GM19023 (cell line): Measurements from ENCODE around the gene TMEM229B.

Experiments used
- ATAC-seq: cut with Tn5 transposase; IDR thresholded peaks from one replicate; pipeline ENCODE4 v1.9.1; 2021; ENCODE audit warnings: mild to moderate bottlenecking, moderate library complexity; ENCODE audit not compliant: unreplicated experiment

TMEM229B gene

DNA sequence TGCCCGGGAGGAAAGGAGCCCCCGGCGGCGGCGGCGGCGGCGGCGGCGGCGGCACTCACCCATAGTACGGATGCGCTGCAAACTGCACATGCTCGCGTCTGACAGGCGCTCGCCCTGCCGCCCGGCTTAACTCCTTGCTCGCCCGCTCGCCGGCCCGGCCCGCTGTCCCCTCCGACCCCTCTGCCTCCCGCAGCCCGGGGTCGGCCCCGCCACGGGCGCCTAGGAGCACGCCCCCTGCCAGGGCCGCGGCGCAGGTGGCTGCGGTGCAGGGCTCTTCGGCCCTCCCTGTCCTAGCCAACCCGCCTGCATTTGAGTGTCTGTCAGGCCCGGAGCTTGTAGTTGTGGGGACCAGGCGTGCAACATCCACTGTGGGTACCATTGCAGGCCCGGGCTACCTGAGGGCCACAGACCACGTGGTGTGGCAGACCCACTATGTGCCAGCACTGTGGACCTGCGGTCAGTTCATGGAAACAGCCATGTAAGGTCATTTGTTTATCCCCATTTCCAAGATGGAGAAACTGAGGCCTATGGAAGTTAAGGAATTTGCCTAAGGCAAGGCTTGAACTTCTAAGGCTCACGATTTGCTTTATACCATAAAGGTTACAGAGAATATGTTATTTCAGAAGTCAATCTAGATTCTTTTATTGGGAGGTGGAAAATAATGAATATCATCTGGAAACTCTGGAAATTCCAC, 27.0 kb upstream of the TMEM229B start:
- peak; percentile 69 for ATAC-seq

DNA sequence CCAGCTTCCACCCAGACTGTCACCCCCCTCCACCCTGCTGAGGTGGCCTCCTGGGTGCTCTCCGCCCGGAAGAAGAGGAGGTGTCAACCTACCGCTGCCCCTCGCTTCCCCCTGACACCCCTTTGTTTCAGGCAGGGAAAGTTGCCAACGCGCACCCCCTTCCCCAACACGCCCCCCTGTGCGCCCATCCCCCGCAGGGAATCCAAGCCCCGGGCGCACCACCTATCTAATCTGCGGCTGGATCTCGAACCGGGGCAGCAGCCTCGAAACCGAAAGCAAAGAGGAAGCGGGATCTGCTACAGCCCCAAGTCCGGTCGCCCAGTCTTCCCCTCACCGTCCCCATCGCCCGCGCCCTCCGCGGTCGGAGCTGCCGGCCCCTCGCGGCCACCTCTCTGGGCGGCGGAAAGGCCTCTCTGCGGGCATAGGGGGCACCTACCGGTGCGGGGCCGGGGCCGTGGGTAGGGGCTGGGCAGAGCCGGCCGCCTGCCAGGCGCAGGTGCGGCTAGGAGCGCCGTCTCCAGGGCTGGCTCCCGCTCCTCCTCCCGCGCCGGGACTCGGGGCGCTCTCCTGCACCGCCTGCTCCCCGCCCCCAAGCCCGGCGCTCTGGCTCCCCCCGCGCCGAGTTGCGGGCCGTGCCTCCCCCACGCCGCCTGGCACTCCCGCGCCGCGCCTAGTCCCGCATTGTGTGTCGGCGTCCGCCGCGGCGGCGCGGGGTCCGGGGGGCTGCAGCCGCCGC, 26.3 kb upstream of the TMEM229B start:
- peak; percentile 53 for ATAC-seq

DNA sequence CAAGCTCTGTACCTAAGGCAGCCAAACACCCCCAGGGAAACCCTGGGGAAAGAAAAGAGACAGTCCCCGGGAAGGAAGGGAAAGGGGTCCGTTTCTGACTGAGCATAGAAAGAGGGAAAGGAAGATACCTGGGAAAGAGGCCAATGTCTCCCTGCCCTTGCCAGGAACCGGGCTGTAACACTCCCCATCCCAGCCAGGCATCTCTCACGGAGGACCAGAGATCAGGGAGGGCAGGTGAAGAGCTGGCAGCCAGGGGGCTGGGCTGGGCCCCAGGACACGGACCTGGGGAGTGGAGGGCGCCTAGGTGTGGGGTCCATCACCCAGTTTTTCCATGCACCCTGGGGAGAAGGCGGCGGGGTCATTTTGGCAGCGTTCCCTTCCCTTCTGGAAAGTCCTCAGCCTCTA, 25.7 kb upstream of the TMEM229B start:
- no peak for ATAC-seq

DNA sequence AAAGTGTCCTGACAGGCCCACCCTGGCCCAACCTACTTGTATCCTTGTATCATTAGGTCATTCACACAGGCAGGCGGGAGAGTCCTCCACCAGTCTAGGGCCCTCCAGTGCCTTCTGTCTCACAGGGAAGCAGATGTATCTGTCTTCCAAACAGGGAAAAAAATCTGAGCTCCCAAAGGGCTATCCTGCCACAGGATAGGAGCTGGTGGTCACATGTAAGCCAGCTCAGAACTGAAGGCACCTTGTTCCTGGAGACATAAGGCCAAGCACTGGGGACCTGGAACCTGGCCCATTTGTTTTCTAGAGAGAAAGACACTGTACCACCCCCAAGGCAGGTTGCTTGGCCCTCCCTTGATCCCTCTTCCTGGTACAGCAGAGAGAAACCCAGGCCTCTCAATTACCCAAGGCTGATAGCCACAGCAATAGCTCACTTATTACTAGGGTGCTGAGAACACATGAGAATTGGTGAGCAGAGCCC, 25.1 kb upstream of the TMEM229B start:
- no peak for ATAC-seq

DNA sequence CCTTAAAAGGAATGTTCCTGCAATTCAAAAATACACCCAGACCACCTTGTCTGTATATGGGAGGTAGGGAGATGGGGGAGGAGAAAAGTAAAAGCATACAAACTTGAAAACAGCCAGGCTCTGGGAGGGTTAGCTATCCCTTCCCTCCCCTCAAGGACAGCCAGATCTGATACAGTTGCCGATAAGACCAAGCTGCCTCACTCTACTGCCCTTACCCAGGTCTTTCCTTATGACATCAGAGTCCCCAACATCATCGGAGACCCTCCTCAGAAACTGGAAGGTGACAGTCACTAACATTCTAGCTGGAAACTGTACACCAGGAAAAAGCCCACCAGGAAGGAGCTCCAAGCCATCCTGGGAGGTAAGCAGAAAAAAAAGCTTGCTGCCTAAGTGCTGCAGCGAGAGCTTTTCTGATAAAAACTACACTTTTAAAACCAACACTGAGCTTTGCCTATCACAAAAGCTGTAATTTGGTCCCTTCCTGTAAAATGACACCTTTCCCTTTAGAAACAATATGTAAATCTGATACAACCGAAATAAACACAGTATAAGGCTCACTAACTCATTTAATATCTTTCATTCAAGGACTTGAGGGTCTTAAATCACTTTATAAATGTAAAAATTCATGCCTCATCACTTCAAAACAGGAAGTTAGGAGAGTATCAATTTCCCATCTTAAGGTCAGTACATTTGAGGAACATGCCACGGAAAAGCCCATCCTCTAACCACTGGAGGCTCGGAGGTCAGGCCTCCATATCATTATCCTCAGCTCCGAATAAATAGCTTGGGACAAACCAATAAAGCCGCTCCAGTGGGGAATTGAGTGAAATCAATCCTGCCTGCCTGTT, 24.2 kb upstream of the TMEM229B start:
- ATAC-seq = no peak

DNA sequence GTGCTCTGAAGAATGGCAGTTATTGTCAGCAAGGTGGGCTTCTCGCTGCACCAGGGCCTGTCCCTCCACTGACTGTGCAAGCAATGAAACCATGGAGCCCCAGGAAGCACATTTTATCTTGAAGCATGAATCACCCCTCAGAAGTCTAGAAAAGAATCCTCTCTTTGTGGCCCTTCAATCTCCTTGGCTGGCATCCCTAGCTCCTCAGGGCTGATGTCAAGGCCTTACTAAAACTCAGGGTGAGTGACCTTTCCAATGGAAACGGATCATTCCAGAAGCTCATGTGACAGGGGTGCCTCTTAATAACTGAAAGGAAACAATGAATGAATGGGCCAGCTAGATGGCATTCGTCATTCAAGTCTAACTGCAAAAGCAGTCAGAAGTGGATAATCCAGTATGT, 22.3 kb upstream of the TMEM229B start:
- ATAC-seq = no peak

DNA sequence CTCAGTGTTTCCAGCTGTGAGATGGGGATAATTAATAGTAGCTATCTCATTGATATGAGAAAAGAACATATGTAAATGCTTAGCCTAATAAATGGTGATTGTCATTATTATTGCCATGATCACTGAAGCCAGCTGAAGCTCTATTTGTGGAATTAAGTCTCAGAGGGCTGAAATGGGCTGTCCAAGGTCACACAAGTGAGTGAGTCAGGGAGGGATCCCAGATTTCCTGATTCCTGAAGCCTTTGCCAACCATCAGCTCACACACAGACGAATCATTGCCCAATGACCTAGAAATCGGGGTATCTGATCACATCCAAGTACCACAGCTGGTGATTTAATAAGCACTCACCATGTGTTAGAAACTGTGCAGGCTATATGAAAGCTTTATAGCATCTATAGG, 21.6 kb upstream of the TMEM229B start:
- ATAC-seq = no peak

DNA sequence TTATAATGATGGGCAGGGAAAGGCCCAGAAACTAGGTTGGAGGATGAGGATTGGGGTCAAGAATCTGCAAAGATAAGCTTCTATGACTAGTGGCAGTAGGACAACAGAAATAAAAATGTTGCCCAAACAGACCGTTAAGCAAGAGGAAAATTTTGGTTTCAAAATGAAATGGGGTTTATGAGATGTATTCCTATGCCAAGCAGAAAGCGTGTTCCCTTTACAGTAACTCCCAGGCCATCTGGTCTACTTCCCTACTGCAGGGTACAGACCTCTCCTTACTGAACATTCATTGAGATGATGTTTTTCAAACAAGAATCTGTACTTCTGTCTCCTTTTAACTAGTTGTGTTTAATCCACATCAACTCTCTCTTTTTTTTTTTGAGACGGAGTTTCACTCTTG, 20.4 kb upstream of the TMEM229B start:
- no peak for ATAC-seq

DNA sequence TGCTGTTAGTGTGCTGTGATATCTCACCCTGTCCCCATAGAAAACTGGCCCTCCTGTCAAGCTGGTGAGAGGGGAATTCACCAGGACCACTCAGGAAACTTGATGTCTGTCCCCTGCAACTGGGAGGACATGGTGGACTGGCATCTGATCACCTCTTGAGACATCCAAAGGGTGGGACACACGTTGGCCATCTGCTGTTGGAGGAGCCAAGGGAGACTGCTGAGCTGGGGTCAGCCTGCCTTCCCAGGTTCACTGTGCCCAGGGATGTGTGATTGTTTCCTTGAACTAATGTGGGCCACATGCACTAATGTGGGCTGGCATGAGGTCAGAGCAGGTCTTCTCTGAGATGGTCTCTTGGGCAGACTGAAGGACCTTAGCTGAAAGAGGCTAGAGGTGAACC, 16.7 kb upstream of the TMEM229B start:
- ATAC-seq = no peak

DNA sequence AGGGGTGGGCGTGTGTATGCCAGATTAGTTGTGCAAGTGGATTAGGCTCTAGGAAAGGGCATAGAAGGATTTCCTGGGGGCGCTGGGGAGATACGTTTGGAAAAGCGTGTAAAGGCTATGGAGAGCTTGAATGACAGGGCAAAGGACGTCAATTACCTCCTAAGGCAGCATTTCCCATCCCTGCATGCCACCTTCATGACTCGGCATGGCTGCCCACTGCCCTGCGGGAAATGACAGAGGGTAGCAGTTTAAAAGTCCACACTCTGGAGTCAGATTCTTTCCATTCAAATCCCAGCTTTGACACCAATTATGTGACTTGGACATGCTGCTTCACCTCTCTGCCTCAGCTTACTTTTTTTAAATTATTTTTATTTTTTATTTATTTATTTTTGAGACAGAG, 14.8 kb upstream of the TMEM229B start:
- no peak for ATAC-seq

DNA sequence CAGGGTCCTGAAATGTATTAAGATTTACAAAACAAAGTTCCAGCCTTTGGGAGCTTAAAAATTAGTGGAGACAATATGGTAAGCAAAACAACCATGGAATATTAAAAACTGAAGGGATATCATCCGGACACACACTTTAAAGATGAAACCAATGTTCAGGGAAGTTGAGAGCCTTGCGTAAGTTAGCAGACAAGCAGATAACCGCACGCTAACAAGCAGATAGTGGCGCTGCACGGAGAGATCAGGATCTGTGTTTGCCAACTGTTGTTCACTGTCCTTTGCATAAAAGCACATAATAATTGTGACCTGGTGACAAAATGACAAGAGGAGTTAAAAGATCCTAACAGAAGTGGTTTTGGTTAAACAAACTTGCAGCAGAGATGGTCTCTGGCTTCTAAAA, 14.3 kb upstream of the TMEM229B start:
- no peak for ATAC-seq

DNA sequence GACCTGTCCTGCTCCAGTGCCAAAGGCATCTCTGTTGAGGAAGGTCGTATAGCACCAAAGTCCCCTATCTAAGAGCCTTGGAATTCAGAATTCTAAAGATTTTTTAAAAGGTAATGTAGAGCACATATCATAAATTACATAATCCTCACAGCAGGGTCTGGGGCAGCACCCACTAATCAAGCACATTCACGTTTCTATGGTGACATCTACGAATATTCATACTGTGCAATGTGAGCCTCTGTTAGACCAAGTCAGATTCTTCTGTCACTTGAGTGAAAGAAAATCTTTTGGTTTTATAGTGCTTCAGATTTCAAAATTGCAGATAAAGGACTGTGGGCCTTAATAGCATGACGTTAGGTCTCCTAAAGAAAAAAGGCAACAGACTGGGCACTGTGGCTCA, 13.1 kb upstream of the TMEM229B start:
- ATAC-seq = no peak

DNA sequence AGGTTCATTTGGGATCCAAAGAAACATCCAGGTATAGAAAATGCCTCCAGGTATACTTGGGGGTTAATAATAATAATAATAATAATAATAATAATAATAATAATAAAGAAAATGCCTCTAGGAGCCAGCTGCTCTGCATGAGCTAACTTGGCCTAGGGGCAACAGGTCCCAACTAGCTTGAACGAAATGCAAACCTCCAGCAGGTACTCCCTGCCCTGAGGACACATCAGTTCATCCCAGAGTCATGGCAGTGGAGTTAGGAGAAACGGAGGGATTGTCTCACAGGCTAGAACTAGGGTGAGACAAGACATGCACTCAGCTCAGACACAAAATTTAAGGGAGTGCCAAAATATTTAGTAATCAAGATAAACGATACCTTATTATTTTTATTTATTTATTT, 12.5 kb upstream of the TMEM229B start:
- no peak for ATAC-seq

DNA sequence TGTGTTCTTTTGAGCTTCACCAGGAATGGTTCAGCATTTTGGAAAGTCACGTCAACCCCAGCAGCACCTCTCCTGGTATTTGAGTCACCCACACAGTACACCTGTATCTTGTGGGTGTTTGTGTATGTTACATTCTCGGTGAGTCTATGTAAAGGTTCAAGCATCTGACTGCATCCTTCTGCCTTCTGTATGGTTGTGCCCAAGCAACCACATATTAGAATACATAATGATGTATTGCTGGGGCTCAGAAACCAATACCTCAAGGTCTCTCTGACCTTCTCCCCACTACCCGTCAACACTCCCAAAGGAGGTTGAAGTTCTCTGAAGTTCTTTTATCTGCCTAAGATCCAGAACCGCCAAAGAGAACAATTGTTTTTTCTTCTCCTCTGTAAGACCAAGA, 9.2 kb upstream of the TMEM229B start:
- ATAC-seq = no peak

DNA sequence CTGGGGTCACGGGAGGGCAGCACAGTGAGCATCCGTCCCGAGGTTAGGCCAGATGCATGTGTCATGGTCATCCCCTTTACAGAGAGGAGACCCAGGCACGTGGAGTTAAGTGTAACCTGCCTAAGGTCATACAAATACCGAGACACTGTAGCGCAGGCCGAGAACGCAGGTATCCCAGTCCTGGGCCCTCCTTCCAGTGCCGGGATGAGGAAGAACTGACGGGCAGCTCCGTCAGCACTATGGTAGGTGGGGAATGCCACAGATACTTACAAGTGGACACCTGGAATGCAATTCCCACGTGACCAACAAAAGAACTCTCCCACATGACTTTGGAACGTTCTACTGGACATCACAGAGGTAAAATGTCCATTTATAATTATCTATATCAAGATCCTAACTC, 8.7 kb upstream of the TMEM229B start:
- no peak for ATAC-seq

DNA sequence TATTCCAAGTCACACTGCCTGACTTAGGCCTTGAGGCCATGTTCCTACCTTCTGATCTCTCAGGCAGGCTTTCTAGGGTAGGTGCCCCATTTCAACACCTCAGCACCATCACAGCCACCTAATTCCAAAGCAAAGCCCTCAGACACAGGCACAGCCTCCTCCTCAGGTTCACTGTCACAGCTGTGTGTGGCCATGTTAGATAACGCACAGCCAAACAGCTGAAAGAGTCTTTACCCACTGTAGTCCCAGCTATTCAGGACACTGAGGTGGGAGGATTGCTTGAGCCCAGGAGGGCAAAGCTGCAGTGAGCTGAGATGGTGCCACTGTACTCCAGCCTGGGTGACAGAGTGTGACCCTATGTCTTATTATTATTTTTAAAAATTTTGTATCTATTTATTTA, 7.3 kb upstream of the TMEM229B start:
- no peak for ATAC-seq

DNA sequence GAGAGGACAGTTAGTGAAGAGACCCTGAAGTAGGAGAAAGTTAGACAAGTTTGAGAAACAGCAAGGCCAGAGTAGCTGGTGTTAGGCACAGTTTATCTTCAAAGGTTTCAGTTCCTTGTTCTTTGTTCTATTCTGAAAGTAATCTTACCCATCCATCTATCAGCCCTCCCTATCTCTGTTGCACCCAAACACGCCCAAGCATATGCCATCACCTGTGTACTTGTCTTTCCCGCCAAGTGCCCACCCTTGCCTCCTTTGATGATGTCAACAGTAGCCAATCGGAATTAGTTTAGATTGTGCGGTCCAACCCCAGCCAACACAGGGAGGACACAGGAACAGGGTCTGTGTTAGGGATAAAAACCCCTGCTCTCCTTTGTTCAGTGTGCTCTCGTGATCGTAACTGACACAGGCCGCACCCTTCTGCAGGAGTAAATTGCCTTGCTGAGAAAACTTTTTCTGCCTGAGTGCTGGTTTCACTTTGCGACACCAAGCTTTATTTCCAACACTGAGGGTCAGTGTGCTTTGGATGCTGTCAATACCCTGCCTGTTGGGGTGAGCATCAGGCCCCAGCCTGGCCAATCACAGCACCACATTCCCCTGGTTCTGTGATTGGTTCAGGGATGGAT, 4.7 kb upstream of the TMEM229B start:
- ATAC-seq = no peak

DNA sequence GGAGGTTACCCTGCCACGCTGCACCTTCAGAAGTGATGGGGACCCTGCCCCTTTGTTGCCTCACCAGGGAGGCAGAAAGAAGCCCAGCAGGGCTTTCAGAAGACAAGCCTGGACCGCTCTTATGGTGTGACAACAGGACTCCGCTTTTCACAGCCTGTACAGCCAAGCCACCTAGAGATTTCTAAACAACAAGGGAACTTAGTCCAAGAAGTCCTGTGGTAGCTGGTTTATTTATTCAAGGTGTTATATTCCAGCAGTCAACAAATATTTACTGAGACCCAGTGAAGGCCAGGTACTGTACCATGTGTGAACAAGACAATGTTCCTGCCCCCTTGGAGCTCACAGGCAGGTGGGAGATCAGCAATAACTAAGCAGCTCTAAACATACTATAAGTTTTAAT, 4.0 kb upstream of the TMEM229B start:
- no peak for ATAC-seq

DNA sequence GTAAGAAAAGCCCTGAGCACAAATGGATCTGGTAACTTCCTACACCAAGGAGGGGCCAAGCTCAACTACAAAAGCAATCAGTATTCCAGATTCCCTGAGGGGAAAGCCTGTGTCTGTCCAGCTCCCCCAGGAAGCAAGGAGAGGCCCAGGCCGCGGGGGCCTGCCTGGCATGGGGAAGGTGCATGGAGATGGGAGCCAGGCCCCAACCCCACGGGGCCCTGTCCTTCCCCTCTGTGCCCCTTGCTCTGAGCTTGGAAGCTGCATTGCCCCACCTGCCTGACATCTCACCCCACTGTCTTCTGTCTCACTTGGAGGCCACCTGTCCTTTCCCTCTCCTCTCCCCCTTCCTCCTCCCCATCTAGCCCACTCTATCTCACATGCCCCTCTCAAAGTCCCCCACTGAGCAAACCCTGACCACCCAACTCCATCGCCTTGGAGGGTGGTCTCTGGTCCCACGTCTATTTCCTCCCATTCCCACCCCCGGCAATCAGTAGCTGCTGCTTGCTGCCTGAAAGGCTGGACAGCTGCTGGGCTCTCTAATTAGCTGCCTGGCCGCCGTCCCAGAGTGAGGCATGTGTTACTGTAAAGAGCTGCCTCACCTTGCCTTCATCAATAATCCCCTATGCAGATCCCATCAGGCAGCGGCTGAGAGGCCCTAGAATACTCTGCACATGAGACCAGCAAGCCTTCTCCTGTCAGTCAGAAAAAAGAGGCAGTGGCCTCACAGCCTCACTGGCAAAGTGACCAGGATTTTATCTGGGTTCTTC, 3.4 kb upstream of the TMEM229B start:
- ATAC-seq = no peak

DNA sequence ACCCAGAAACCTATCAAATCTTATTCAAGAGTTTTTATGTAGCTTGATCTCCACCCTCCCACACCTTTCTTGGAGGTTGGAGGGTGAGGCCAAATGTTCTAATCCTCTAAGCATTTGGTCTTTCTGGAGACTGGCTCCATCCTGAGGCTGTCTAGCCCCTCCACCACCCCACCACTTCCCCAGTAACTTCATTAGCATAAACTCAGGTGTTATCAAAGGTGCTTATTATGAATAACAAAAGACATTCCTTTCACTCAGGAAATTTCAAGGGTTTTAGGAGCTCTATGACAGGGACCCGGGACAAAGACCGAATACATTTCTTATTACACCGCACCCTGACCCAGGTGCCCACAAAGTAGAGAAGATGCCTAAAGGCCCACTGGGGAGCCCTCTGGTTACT, 2.8 kb upstream of the TMEM229B start:
- no peak for ATAC-seq

DNA sequence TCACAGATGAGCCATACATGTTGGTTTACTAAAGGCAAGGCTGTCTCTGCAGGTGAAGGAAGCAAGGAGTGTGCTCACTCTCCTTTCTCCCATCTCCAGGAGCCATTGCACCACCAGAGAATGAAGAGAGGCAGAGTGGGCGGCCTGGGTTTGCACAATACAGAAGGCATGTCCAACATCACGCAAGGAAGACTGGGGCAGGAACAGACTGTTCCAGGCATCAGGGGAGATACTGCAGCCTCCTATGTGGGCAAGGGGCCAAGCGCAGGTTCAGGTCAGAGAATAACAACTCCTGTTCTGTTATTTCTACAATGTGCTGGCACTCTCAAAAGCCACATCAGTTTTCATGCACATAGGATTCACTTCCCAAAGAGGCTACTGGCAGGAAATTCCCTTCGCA, 1.7 kb upstream of the TMEM229B start:
- no peak for ATAC-seq
